Hematopoietic multipotent progenitor cell (in vitro differentiated cells): ENCODE measurements around the gene ASB1. TPM values are rescaled to one million over a fixed set of nuclear protein-coding genes. Genes with fewer than 3 reads are reported as not detected.
"Not testable (repeated sequence)": the region's sequence is repeated elsewhere in the genome, so short reads cannot be mapped to it uniquely, and the experiment has no call there.

Experiments
- DNase-seq, 3 donors: peaks; one replicate each; pipeline ENCODE4 v3.0.0-alpha.2; 2011 to 2015; ENCODE audit warnings: low read depth in 2 of 3, low spot score in 2 of 3
- total RNA-seq: library from RNA; depleted of rRNA; stranded (reverse); fragments of >200 nt; gene quantifications from one replicate; pipeline ENCODE4 v1.2.3, GENCODE V29; 2012

The ASB1 gene
- total RNA-seq, 1 donor = 13.7 TPM

DNA sequence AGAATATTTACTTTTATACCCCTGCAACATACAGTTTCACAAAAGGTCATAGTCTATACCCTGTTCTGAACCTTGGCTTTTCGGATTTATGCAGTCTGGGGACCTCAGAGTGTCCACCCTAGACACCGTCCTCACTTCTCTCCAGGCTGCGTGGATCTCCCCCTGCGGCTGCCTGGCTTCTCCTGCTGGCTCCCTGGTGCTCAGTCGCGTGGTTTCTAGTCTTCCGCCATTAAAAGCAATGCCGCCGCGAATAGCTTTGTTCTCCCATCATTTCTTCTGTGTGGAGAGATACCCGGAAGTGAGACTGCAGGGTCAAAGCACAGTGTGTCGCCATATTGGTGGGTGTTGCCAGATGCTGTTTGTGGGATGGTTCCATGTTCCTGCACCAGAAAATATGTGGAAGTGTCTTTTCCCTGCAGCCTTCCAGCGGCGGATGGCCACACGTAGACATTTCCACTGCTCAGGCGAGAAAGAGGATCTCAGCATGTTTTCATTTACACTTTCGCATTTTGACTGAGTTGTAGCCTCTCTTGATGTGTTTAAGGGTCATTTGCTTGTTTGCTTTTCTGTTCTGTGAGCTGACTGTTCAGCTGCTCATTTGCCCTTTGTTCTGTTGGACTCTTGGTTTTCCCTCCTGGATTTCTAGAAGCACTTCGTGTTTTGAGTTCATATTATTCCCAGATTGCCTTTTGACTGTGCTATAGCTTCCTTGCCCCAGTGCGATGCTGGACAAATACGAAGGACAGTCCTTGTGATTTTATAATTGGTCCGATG lies 22.9 kb upstream of the ASB1 start:
- no peak for DNase-seq

DNA sequence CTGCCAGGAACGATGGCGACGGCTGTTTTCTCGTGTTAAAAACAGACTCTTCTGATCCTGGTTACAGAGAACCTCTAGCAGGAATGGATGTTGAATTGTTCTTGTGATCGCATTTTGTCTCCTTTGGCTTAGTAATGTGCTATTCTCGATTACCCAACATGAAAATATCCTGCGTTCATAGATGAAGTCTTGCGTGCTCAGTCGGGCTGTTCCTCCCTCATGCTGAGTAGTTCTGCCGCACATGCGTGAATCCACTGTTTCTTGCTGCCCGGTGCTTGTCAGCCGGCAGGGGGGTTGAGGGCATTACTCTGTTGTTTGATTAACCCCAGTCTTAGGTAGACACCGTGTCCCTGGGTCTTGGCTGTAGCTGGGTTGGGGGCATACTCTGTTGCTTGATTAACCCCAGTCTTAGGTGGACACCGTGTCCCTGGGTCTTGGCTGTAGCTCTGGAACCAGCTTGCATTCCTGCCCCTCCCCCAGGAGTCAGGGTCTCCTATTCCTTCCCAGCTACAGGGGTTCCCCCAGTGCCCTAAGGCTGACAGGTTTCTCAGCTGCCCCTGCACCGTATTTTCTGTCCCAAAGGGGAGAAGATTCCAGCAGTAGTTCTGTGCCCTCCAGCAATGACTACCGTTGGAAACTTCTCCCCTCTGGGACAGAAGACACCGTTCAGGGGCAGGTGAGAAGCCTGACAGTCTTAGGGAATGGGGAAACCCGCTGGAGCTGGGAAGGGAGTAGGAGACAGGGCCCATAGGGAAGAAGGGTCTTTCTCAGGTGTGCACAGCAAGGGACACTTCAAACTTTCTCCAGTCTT lies 22.1 kb upstream of the ASB1 start:
- no peak for DNase-seq

GRCh38 chr2:238405217-238405555 lies 21.5 kb upstream of the ASB1 start:
- not testable (repeated sequence) for DNase-seq

DNA sequence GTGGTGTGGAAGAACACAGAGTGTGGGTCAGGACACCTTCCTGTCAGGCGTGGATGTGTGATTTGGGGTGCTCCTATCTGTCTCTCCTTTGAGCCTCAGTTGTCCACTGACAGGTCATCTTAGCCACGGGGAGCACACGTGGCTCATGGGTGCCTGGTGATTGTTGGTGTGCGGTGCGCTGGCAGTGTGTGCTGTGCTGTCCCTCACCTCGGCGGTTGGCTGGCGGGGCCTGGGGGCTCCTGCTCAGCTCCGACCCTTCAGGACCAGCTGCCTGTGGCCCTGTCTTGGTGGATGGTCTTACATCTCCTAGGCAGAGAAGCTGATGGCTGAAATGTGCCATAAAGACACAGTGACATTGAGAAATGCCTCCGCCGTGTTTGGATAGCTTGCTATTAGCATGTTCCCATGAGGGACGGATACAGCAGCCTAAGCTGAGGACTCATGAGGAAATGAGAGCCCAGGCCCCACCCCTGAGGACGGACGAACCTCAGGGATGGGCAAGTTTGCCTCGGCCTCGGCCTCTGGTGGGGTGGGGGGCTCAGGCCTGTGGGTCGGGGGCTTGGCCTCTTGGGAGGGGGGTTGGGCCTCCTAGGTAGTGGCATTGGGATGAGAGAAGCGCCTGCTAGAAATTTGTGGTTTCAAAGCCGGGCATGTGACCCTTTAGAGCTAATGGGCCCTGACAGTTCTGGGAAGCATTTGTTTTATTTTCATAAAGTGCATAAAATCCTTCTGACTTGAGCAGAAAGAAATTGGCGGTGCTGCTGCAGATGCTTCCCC lies 20.3 kb upstream of the ASB1 start:
- no peak for DNase-seq

DNA sequence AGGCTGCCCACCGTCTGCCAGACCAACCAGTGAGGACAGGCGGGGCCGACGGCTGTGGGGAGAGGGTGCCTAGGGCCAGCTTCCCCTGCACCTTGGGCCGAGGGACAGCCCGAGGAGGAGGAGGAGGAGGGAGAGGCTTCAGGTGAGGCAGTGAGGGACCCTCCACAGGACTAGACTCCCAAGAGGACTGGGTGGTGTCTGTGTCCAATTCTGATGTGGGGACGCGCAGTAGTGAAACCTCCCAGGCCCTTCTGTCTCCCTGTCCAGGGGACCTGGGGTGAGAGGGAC lies 19.8 kb upstream of the ASB1 start:
- DNase-seq = no peak

- DNase-seq = no peak
Observed at GRCh38 chr2:238407566-238407965, 19.2 kb upstream of the ASB1 start.

DNA sequence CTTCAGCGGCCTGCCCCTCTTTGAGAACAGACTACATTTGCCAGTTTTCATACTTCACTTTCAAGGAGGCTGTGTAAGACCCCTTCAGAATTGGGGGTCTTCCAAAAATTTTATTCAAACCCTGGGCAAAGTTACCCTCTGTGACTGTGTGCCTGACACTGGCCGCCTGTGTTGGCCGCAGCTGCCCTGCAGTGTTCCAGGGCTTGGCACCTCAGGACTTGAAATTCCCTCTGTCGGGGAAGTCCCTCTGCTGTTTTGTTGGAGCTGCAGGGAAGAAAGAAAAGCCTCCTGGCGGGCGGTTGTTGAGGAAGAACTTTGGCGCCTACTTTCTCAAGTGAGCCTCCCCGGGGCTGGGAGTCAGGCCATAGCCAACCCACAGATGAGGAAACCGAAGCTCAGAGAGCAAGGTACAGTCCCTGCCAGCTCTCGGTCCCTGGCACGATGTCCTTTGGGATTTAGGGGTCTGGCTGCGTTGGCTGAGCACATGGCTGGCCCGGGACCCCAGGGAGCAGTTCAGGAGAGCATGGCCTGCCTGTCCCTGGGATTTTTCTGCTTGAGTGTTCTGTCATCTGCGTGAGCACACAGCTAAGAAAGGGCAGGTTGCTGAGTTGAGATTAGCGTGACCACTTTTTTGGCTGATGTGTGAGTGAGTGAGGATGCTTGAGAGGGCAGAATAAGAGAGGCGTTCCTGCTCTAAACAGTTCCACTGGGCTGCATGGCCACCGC lies 17.9 kb upstream of the ASB1 start:
- DNase-seq = no peak

- DNase-seq = no peak
Observed at GRCh38 chr2:238409341-238410199, 17.2 kb upstream of the ASB1 start.

- DNase-seq = no peak
Observed at GRCh38 chr2:238412067-238412767, 14.5 kb upstream of the ASB1 start.

DNA sequence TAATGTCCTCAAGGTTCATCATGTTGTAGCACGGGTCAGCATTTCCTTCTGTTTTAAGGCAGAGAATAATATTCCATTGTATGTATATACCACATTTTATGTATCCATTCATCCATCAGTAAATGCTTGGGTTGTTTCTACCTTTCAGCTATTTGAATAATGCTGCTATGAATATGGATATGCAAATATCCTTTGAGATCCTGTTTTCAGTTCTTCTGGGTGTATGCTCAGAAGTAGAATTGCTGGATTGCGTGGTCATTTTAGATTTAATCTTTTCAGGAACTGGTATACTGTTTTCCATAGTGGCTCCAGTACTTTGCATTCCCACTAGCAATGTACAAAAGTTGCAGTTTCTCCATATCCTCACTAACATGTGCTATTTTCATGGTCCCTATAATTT lies 13.4 kb upstream of the ASB1 start:
- DNase-seq = no peak

- DNase-seq = no peak
Observed at GRCh38 chr2:238415036-238415764, 11.5 kb upstream of the ASB1 start.

DNA sequence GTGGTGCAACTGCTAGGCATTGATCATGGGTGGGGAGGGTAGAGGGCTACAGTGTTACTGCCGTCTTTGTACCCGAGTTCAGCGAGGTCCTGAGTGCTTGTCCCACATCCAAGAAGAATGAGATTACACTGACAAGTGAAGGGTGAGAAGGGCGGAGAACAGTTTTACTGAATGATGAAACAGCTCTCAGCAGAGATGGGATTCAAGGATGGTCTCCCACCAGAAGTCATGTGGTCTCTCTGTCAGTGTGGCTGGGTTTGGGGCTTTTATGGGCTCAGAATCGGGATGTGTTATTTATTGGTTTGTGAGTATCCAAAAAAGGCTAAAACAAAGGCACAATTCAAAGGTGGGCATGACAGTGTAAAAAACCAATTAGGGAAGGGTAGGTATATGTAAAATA lies 10.8 kb upstream of the ASB1 start:
- DNase-seq = no peak

DNA sequence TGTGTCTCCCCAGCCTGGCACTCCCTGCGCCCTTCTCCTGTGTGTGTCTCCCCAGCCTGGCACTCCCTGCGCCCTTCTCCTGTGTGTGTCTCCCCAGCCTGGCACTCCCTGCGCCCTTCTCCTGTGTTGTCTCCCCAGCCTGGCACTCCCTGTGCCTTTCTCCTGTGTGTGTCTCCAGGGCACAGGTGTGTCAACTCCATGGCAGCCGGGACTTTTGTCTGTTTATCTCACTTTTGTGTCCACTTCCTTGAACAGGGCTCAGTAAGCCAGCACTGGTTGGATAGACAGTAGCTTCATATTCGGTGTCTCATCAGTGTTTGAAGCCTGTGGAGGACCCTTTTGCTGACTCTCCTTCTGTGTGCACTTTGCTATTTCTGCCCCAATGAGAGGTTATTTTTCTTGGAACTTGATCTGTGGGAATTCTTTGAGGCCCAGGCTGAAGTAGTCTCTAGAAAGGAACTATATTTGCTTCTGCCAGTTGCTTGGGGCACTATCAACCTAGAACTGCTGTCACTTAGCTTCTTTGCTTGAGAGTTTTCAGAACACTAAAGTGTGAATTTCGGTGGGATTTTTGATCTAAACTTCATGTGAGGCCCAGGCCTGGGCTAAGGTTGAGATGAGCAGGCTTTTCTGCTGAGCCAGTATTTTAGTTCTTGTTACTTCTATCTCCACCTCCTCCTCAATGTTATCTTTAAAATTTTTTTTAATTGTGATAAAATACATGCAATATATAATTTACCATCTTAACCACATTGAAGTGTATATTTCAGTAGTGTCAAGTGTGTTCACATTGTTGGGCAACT lies 8.3 kb upstream of the ASB1 start:
- DNase-seq = no peak

DNA sequence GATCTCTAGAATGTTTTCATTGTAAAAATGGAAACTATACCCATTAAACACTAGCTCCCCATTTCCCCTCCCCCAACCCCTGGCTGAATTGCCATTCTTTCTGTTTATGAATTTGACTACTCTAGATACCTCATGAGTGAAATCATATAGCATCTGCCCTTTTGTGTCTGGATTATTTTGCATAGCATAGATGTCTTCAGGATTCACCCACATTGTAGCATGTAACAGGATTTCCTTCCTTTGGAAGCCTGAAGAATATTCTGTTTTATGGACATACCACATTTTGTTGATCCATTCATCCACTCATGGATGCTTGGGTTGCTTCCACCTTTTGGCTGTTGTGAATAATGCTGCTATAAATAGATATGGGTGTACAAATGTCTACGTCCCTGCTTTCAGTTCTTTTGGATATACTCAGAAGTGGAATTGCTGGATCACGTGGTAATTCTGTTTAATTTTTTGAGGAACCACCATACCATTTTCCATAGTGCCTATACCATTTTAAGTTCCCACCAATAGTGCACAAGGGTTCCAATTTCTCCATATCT lies 7.7 kb upstream of the ASB1 start:
- DNase-seq = no peak

DNA sequence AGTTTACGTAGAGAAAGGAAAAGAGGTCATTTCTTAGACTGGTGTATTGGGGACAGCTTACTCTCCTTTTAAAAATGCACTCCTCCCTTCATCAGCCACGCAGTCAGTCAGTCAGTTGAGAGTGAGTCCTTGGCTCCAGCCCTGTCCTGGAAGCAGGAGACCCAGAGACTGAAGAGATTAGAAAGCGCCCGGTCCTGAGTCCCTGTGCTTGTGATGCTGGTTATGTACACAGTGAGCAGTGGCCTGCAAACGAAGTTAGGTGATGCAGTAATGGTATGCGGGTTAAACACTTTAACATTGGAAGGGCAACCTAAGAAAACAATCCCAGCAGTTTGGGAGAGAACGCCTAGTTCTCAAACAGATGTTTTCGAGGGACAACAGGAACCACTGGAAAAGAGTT lies 6.3 kb upstream of the ASB1 start:
- no peak for DNase-seq

DNA sequence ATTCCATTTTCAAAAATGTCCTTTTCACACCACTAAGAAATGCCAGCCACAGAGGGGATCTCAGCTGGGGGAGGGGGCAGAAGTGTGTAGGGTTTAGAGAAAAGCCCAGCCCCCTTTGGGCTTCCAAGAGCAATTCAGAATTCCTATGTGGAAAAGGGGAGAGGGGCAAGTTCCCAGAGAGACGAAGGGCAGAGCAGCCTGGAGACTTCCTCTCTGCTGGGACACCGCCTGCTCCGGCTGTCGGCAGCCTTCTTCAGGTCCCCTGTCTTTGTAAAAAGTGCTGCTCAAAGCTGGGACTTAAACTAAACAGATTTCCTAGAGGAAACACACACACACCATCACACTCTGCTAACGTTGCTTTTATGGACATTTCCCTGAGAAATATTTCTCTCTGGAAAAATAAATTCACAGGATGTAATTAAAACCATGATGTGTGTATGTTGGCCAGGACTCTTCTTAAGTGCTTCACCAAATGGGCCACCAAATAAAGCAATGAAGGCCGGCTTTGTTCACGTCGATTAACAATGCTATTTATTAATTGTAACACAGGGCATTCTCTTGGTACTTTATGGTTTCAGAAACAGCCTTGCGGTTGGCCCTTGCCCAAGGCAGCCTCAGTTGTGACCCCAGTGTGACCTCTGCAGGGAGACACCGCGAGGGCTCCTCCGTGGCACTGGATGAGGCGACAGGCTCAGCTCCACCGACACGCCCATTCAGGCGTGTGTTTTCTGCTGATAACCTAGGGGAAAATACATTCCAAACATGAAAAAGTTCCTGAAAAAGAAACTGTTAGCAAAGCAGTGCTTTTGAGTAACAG lies 5.6 kb upstream of the ASB1 start:
- no peak for DNase-seq

DNA sequence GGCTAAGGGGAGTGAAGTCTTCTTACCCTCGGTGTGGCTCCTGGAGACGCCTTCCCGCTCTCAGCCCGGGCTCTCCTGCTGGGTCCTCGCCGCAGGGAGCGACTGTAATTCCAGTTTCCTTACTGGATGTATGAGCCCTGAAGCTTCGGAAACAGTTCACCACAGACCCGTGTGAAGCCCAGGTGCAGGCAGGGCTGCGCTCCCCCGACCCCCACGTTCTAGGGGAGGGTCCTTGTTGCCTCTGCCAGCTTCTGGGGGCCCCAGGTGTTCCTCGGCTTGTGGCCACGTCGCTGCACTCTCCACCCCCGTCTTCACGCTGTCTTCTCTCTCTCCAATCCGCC lies 5.1 kb upstream of the ASB1 start:
- no peak for DNase-seq
